HCT116 (cell line): ENCODE data around the gene CTTNBP2. TPM values are rescaled to one million over a fixed set of nuclear protein-coding genes. Genes with fewer than 3 reads are reported as not detected.
A peak's percentile ranks its signal among the peaks of the same experiment; 100 is the strongest.

Experiments
- ATAC-seq: fragments of 200-7000 bp; cut with Tn5 transposase; 2 replicates; pipeline ENCODE4 v1.9.1; 2020; ENCODE audit warnings: mild to moderate bottlenecking, moderate library complexity
- BruUV-seq: library from RNA; stranded (reverse); fragments of 400-500 nt; replicated peaks from 2 replicates; lab custom pipeline; 2021; lab: Mats Ljungman, UMichigan
- CTCF ChIA-PET: fragments of 300-600 bp; sonication (Branson Sonifier 250); formaldehyde crosslinking; loops from one replicate; lab custom pipeline; 2021; ENCODE audit warnings: antibody characterized with exemption; lab: Charles Lee
- POLR2A ChIA-PET: fragments of 300-600, 350-600 bp; sonication (Branson Sonifier 250); formaldehyde crosslinking; loops from one replicate; lab custom pipeline; 2021; ENCODE audit warnings: antibody characterized with exemption; lab: Charles Lee
- RAD21 ChIA-PET, 2 experiments: fragments of 300-600 bp; sonication (Branson Sonifier 250); formaldehyde crosslinking; loops; one replicate each; lab custom pipeline; 2023; ENCODE audit warnings: low total read pairs in 2 of 2; ENCODE audit not compliant: uncharacterized antibody in 2 of 2, unreplicated experiment in 2 of 2, low non-redundant PET in 1 of 2; lab: Charles Lee
- DNase-seq: peaks from one replicate; pipeline ENCODE4 v3.0.0-alpha.2; 2010; ENCODE audit warnings: low read depth, low spot score
- H2AFZ ChIP-seq: fragments of 200-600 bp; shearing (Covaris generic), sonication (generic); 2 replicates; pipeline ENCODE4 v1.6.1; 2017; ENCODE audit warnings: low read depth, mixed run types, mixed read lengths, antibody characterized with exemption, low read length; ENCODE audit not compliant: poor library complexity, severe bottlenecking
- H3K27ac ChIP-seq: 2 replicates; pipeline ENCODE4 v1.5.1; 2012; ENCODE audit warnings: low read depth, low read length
- H3K27me3 ChIP-seq: fragments of 200-600 bp; sonication (generic); 2 replicates; pipeline ENCODE4 v1.6.1; 2016; ENCODE audit warnings: mixed run types, low read length, mixed read lengths; ENCODE audit not compliant: insufficient read depth
- H3K36me3 ChIP-seq, 2 experiments: fragments of 200-500 bp in 1 of 2; fragments of 200-600 bp in 1 of 2; sonication (Bioruptor generic) in 1 of 2; sonication (generic) in 1 of 2; 2 replicates each; pipeline versions ENCODE4 v1.5.1 to v1.6.1; 2014 to 2016; ENCODE audit warnings: low read length in 2 of 2, inconsistent platforms in 1 of 2, mixed read lengths in 1 of 2, mixed run types in 1 of 2; ENCODE audit not compliant: insufficient read depth in 2 of 2, control insufficient read depth in 1 of 2
- H3K4me1 ChIP-seq, 2 experiments: fragments of 200-600 bp in 1 of 2; sonication (generic) in 1 of 2; 2 replicates each; pipeline versions ENCODE4 v1.5.1 to v1.6.1; 2012 to 2017; ENCODE audit warnings: low read length in 2 of 2, inconsistent platforms in 1 of 2, mild to moderate bottlenecking in 1 of 2, mixed read lengths in 1 of 2, mixed run types in 1 of 2, moderate library complexity in 1 of 2; ENCODE audit not compliant: insufficient read depth in 2 of 2, control insufficient read depth in 1 of 2
- H3K4me2 ChIP-seq: fragments of 200-600 bp; sonication (generic); 2 replicates; pipeline ENCODE4 v1.6.1; 2017; ENCODE audit warnings: mixed run types, low read length, mixed read lengths
- H3K4me3 ChIP-seq, 2 experiments: fragments of 200-600 bp in 1 of 2; sonication (generic) in 1 of 2; replicated peaks in 1 of 2; 2 replicates each; pipeline ENCODE4 v1.5.1; 2011 to 2016; ENCODE audit warnings: low read length in 2 of 2, control low read depth in 1 of 2, low read depth in 1 of 2, mild to moderate bottlenecking in 1 of 2, mixed read lengths in 1 of 2, mixed run types in 1 of 2
- H3K79me2 ChIP-seq: fragments of 200-600 bp; sonication (generic); 2 replicates; pipeline ENCODE4 v1.6.1; 2017; ENCODE audit warnings: mild to moderate bottlenecking, mixed run types, low read length, moderate library complexity, mixed read lengths; ENCODE audit not compliant: insufficient read depth
- H3K9ac ChIP-seq: fragments of 200-600 bp; sonication (generic); 2 replicates; pipeline ENCODE4 v1.6.1; 2016; ENCODE audit warnings: low read length, mixed read lengths
- H3K9me2 ChIP-seq: fragments of 200-600 bp; sonication (generic), shearing (Covaris generic); 2 replicates; pipeline ENCODE4 v1.6.1; 2017; ENCODE audit warnings: mixed run types, mild to moderate bottlenecking, moderate library complexity; ENCODE audit not compliant: insufficient read depth
- H3K9me3 ChIP-seq, 2 experiments: fragments of 200-500 bp in 1 of 2; fragments of 200-600 bp in 1 of 2; sonication (Bioruptor generic) in 1 of 2; sonication (generic) in 1 of 2; 2 replicates each; pipeline ENCODE4 v1.6.1; 2014 to 2017; ENCODE audit warnings: low read length in 2 of 2, mixed read lengths in 2 of 2, inconsistent platforms in 1 of 2, low read depth in 1 of 2, mild to moderate bottlenecking in 1 of 2, mixed run types in 1 of 2, moderate library complexity in 1 of 2; ENCODE audit not compliant: control insufficient read depth in 1 of 2, insufficient read depth in 1 of 2
- H4K20me1 ChIP-seq: fragments of 200-600 bp; sonication (generic), shearing (Covaris generic); 2 replicates; pipeline ENCODE4 v1.6.1; 2017; ENCODE audit warnings: mixed run types, mild to moderate bottlenecking, moderate library complexity; ENCODE audit not compliant: insufficient read depth
- CBX3 ChIP-seq: IDR thresholded peaks from 2 replicates; pipeline ENCODE4 v1.6.1; 2012; ENCODE audit warnings: low read depth
- CEBPB ChIP-seq: IDR thresholded peaks from 2 replicates; pipeline ENCODE4 v1.6.1; 2012; ENCODE audit warnings: low read depth
- ELF1 ChIP-seq: IDR thresholded peaks from 2 replicates; pipeline ENCODE4 v1.6.1; 2012; ENCODE audit warnings: low read depth, borderline replicate concordance
- EZH2phosphoT487 ChIP-seq: fragments of 200-600 bp; IDR thresholded peaks from 2 replicates; pipeline ENCODE4 v1.6.1; 2018; ENCODE audit warnings: antibody characterized with exemption, borderline replicate concordance
- FOSL1 ChIP-seq: IDR thresholded peaks from 2 replicates; pipeline ENCODE4 v1.6.1; 2012; ENCODE audit warnings: low read depth
- JUND ChIP-seq: IDR thresholded peaks from 2 replicates; pipeline ENCODE4 v1.6.1; 2012
- POLR2A ChIP-seq: IDR thresholded peaks from 2 replicates; pipeline ENCODE4 v1.7.0; 2011; ENCODE audit warnings: borderline replicate concordance; ENCODE audit not compliant: insufficient read depth, insufficient read length; ENCODE audit errors: extremely low read depth
- RAD21 ChIP-seq: IDR thresholded peaks from 2 replicates; pipeline ENCODE4 v1.6.1; 2012; ENCODE audit warnings: low read depth, mild to moderate bottlenecking
- SIN3A ChIP-seq: IDR thresholded peaks from 2 replicates; pipeline ENCODE4 v1.6.1; 2012; ENCODE audit warnings: low read depth
- SP1 ChIP-seq: IDR thresholded peaks from 2 replicates; pipeline ENCODE4 v1.6.1; 2012; ENCODE audit warnings: low read depth
- SRF ChIP-seq: IDR thresholded peaks from 2 replicates; pipeline ENCODE4 v1.6.1; 2012; ENCODE audit warnings: low read depth
- TCF7L2 ChIP-seq: IDR thresholded peaks from 2 replicates; pipeline ENCODE4 v1.7.0; 2011; ENCODE audit warnings: borderline replicate concordance, inconsistent platforms; ENCODE audit not compliant: insufficient read depth, insufficient read length; ENCODE audit errors: extremely low read depth
- YY1 ChIP-seq: IDR thresholded peaks from 2 replicates; pipeline ENCODE4 v1.6.1; 2011; ENCODE audit warnings: low read length, low read depth, moderate library complexity, mild to moderate bottlenecking; ENCODE audit not compliant: insufficient replicate concordance; ENCODE audit errors: extremely low read depth
- ZFX ChIP-seq: fragments of 450-650 bp; IDR thresholded peaks from 2 replicates; pipeline ENCODE4 v1.6.1; 2017
- intact Hi-C: fragments of 100-400 bp; cut with micrococcal nuclease; formaldehyde crosslinking; loops from 2 replicates; pipeline ENCODE4 v1.10.0; 2022
- total RNA-seq: library from RNA; stranded (reverse); gene quantifications from one replicate; pipeline ENCODE4 v1.2.1, GENCODE V29; 2021; ENCODE audit not compliant: unreplicated experiment
- TF ChIP-seq, protein P1 (sequence below): IDR thresholded peaks from 2 replicates; pipeline ENCODE4 v1.6.1; 2012
- TF ChIP-seq, protein P2 (sequence below), 3 experiments: fragments of 200-600 bp in 1 of 3; sonication (generic) in 1 of 3; IDR thresholded peaks in 2 of 3; conservative IDR thresholded peaks in 1 of 3; 2 replicates each; pipeline ENCODE4 v1.5.1; 2012 to 2017; ENCODE audit warnings: low read depth in 2 of 3, low read length in 2 of 3, antibody characterized with exemption in 1 of 3, borderline replicate concordance in 1 of 3, control low read depth in 1 of 3, mild to moderate bottlenecking in 1 of 3, mixed read lengths in 1 of 3, mixed run types in 1 of 3, moderate library complexity in 1 of 3; ENCODE audit not compliant: insufficient read depth in 1 of 3

The CTTNBP2 gene
- total RNA-seq, 1 experiment from 2014 or later: 5.4 TPM

DNA sequence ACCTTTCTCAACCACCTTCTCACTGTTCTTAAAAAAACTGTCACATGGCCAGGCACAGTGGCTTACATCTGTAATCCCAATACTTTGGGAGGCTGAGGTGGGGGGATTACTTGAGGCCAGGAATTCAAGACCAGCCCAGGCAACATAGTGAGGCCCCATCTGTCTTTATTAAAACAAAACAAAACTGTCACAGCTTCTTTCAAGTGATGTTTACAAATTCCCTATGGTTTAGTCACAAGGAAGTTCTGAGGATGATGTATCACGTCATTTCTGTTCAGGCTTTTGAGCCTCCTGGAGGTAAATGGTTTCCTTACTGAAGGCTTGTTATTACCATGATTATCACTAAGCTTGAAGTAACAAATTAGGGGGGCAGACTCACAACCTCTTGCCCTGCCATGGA lies 207.2 kb downstream of the CTTNBP2 start:
- Histone ChIP-seq H3K9ac (no peak overlapping the region), H3K4me3 (no peak overlapping the region), H3K9me2 (no peaks in the 10 kb centered on the region), H2AFZ (peak overlapping the region; percentile 79), H3K9me3 (no peaks in the 10 kb centered on the region), H3K4me2 (peak overlapping the region; percentile 50), H3K79me2 (no peaks in the 10 kb centered on the region), H3K27ac (no peak overlapping the region), H4K20me1 (no peaks in the 10 kb centered on the region), H3K36me3 (no peaks in the 10 kb centered on the region), H3K4me1 (peaks cover 0 to 12% of the 10 kb centered on the region in 2 experiments; a peak in 2 of 4 replicates), H3K27me3 (no peaks in the 10 kb centered on the region)
- ATAC-seq (peak; percentile 47; the same call in 1 of the 2 replicates), DNase-seq (peak; percentile 31)
- BruUV-seq: no TSS peak
- ChIA-PET POLR2A (no interaction called here), CTCF (no interaction called here), RAD21 (no interaction called here)
- TF ChIP-seq SRF (no peak), ELF1 (no peak), CEBPB (no peak), RAD21 (no peak), FOSL1 (peak; percentile 42; the same call in 1 of the 2 replicates), SP1 (0 out of 2 replicates have a peak, but pooled peaks have one; percentile 12), JUND (peak; percentile 39), CBX3 (0 out of 2 replicates have a peak, but pooled peaks have one; percentile 11)
- intact Hi-C loops: no loop called here

DNA sequence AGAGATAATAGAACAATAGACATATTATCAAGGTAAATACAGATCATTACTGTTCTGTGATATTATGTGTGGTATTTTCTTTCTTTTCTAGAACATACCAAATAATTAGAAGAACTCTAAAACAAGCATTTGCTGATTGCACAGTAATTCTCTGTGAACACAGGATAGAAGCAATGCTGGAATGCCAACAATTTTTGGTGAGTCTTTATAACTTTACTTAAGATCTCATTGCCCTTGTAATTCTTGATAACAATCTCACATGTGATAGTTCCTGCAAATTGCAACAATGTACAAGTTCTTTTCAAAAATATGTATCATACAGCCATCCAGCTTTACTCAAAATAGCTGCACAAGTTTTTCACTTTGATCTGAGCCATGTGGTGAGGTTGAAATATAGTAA lies 207.9 kb downstream of the CTTNBP2 start:
- no peak overlapping the region for H2AFZ ChIP-seq
- no peaks in the 10 kb centered on the region for H4K20me1 ChIP-seq
- RAD21 ChIA-PET: no interaction called here
- no peaks in the 10 kb centered on the region for H3K9me2 ChIP-seq
- no peak overlapping the region for H3K4me2 ChIP-seq
- no peak overlapping the region for H3K4me3 ChIP-seq
- no peak for ATAC-seq
- no peaks in the 10 kb centered on the region for H3K36me3 ChIP-seq
- CTCF ChIA-PET: no interaction called here
- intact Hi-C loops: no loop called here
- no TSS peak for BruUV-seq
- no peaks in the 10 kb centered on the region for H3K9me3 ChIP-seq
- H3K9ac ChIP-seq: no peak overlapping the region
- DNase-seq: no peak
- H3K4me1 ChIP-seq: peaks cover 0 to 12% of the 10 kb centered on the region in 2 experiments; a peak in 2 of 4 replicates
- no peak for TF ChIP-seq CEBPB
- no peak for TF ChIP-seq JUND
- TF ChIP-seq, protein P1, sequence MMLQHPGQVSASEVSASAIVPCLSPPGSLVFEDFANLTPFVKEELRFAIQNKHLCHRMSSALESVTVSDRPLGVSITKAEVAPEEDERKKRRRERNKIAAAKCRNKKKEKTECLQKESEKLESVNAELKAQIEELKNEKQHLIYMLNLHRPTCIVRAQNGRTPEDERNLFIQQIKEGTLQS: no peak
- no peak for TF ChIP-seq TCF7L2
- no peak for TF ChIP-seq POLR2A
- no peak for TF ChIP-seq EZH2phosphoT487
- no peak for TF ChIP-seq RAD21
- TF ChIP-seq, protein P2, sequence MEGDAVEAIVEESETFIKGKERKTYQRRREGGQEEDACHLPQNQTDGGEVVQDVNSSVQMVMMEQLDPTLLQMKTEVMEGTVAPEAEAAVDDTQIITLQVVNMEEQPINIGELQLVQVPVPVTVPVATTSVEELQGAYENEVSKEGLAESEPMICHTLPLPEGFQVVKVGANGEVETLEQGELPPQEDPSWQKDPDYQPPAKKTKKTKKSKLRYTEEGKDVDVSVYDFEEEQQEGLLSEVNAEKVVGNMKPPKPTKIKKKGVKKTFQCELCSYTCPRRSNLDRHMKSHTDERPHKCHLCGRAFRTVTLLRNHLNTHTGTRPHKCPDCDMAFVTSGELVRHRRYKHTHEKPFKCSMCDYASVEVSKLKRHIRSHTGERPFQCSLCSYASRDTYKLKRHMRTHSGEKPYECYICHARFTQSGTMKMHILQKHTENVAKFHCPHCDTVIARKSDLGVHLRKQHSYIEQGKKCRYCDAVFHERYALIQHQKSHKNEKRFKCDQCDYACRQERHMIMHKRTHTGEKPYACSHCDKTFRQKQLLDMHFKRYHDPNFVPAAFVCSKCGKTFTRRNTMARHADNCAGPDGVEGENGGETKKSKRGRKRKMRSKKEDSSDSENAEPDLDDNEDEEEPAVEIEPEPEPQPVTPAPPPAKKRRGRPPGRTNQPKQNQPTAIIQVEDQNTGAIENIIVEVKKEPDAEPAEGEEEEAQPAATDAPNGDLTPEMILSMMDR (IDR thresholded peaks at IDR 0.05 in 2 of 3, conservative IDR thresholded peaks at IDR 0.05 in 1 of 3; ENCODE audit: borderline replicate concordance in 1 of 3, insufficient read depth in 1 of 3, low read depth in 2 of 3, low read length in 2 of 3): no peak
- no peak for TF ChIP-seq SIN3A
- TF ChIP-seq CBX3: no peak
- no peak for TF ChIP-seq ELF1
- TF ChIP-seq ZFX: no peak
- TF ChIP-seq YY1: no peak
- H3K27me3 ChIP-seq: no peaks in the 10 kb centered on the region
- H3K27ac ChIP-seq: no peak overlapping the region
- no peaks in the 10 kb centered on the region for H3K79me2 ChIP-seq
- POLR2A ChIA-PET: no interaction called here
